A673 (cell line): Measurements from ENCODE around the gene NECTIN1.

Experiments
- EZH2 ChIP-seq: fragments of 200-600 bp; sonication (generic); IDR thresholded peaks from 2 replicates; pipeline ENCODE4 v1.6.1; 2017; ENCODE audit warnings: borderline replicate concordance, low read depth, mild to moderate bottlenecking, mixed read lengths, antibody characterized with exemption, low read length; ENCODE audit not compliant: poor library complexity, severe bottlenecking
- TF ChIP-seq, protein P1 (sequence below): fragments of 300-800, 200-600 bp; sonication (generic); conservative IDR thresholded peaks from 2 replicates; pipeline ENCODE4 v1.5.1; 2017; ENCODE audit warnings: low read depth, mild to moderate bottlenecking, antibody characterized with exemption, low read length, moderate library complexity, mixed read lengths

GRCh38 chr11:119590651-119591351 lies 138.2 kb downstream of the NECTIN1 start:
- TF ChIP-seq EZH2 = no peak
- TF ChIP-seq, protein P1, sequence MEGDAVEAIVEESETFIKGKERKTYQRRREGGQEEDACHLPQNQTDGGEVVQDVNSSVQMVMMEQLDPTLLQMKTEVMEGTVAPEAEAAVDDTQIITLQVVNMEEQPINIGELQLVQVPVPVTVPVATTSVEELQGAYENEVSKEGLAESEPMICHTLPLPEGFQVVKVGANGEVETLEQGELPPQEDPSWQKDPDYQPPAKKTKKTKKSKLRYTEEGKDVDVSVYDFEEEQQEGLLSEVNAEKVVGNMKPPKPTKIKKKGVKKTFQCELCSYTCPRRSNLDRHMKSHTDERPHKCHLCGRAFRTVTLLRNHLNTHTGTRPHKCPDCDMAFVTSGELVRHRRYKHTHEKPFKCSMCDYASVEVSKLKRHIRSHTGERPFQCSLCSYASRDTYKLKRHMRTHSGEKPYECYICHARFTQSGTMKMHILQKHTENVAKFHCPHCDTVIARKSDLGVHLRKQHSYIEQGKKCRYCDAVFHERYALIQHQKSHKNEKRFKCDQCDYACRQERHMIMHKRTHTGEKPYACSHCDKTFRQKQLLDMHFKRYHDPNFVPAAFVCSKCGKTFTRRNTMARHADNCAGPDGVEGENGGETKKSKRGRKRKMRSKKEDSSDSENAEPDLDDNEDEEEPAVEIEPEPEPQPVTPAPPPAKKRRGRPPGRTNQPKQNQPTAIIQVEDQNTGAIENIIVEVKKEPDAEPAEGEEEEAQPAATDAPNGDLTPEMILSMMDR = no peak
